SK-N-SH (cell line): Measurements from ENCODE around the gene TUBA4B. TPM values are rescaled to one million over a fixed set of nuclear protein-coding genes. Genes with fewer than 3 reads are reported as not detected.

Source experiments
- CTCF ChIA-PET: fragments of 300-600, 350-600 bp; formaldehyde crosslinking; extraction: SDS; loops from one replicate; lab custom pipeline; 2021; lab: Yijun Ruan, JAX
- POLR2A ChIA-PET: fragments of 350-600 bp; sonication (Branson Sonifier 250); formaldehyde crosslinking; extraction: SDS; loops from one replicate; lab custom pipeline; 2020; ENCODE audit warnings: antibody characterized with exemption, inconsistent platforms; lab: Yijun Ruan, JAX
- DNase-seq: peaks from one replicate; pipeline ENCODE4 v3.0.0; 2012
- H2AFZ ChIP-seq: fragments of 200-600 bp; sonication (generic); 2 replicates; pipeline ENCODE4 v1.8.1; 2016; ENCODE audit warnings: antibody characterized with exemption, mild to moderate bottlenecking, low read depth
- H3F3A ChIP-seq: fragments of 200-600 bp; sonication (generic); replicated peaks from 2 replicates; pipeline ENCODE3; 2016; ENCODE audit warnings: antibody characterized with exemption, mild to moderate bottlenecking; ENCODE audit not compliant: insufficient read depth
- H3K27ac ChIP-seq, 2 experiments: fragments of 200-500 bp in 1 of 2; fragments of 200-600 bp in 1 of 2; sonication (Bioruptor generic) in 1 of 2; sonication (generic), shearing (Covaris generic) in 1 of 2; 2 replicates each; pipeline versions ENCODE4 v1.5.1 to v1.6.1; 2014 to 2016; ENCODE audit warnings: low read depth in 2 of 2, inconsistent platforms in 1 of 2, low read length in 1 of 2, mild to moderate bottlenecking in 1 of 2, mixed read lengths in 1 of 2
- H3K27me3 ChIP-seq: fragments of 200-600 bp; sonication (generic), shearing (Covaris generic); 2 replicates; pipeline ENCODE4 v1.6.1; 2016; ENCODE audit warnings: mixed run types; ENCODE audit not compliant: insufficient read depth
- H3K36me3 ChIP-seq, 2 experiments: fragments of 200-500 bp in 1 of 2; fragments of 200-600 bp in 1 of 2; sonication (Bioruptor generic) in 1 of 2; sonication (generic) in 1 of 2; replicated peaks in 1 of 2; 2 replicates each; pipeline versions ENCODE3 to v1.5.1; 2014 to 2016; ENCODE audit warnings: low read length in 1 of 2, mild to moderate bottlenecking in 1 of 2; ENCODE audit not compliant: insufficient read depth in 2 of 2, control insufficient read depth in 1 of 2
- H3K4me1 ChIP-seq, 2 experiments: fragments of 200-500 bp in 1 of 2; fragments of 200-600 bp in 1 of 2; sonication (Bioruptor generic) in 1 of 2; sonication (generic), shearing (Covaris generic) in 1 of 2; 2 replicates each; pipeline versions ENCODE4 v1.5.1 to v1.6.1; 2014 to 2016; ENCODE audit warnings: low read depth in 1 of 2, low read length in 1 of 2, mixed run types in 1 of 2; ENCODE audit not compliant: insufficient read depth in 2 of 2, control insufficient read depth in 1 of 2
- H3K4me2 ChIP-seq: fragments of 200-600 bp; sonication (generic), shearing (Covaris generic); 2 replicates; pipeline ENCODE4 v1.6.1; 2017; ENCODE audit warnings: mixed run types
- H3K4me3 ChIP-seq, 2 experiments: fragments of 200-500 bp in 1 of 2; fragments of 200-600 bp in 1 of 2; sonication (Bioruptor generic) in 1 of 2; sonication (generic), shearing (Covaris generic) in 1 of 2; 2 replicates each; pipeline versions ENCODE4 v1.5.1 to v1.8.1; 2014 to 2016; ENCODE audit warnings: low read depth in 2 of 2, inconsistent platforms in 1 of 2, low read length in 1 of 2, mild to moderate bottlenecking in 1 of 2, mixed read lengths in 1 of 2, moderate library complexity in 1 of 2
- H3K79me2 ChIP-seq: fragments of 200-600 bp; sonication (generic); 2 replicates; pipeline ENCODE4 v1.8.1; 2017; ENCODE audit warnings: mild to moderate bottlenecking; ENCODE audit not compliant: insufficient read depth
- H3K9ac ChIP-seq: fragments of 200-600 bp; sonication (generic); 2 replicates; pipeline ENCODE4 v1.6.1; 2017; ENCODE audit warnings: mixed run types
- H3K9me2 ChIP-seq: fragments of 200-600 bp; sonication (generic); 2 replicates; pipeline ENCODE4 v1.6.1; 2017; ENCODE audit warnings: mixed run types
- H3K9me3 ChIP-seq: fragments of 200-600 bp; sonication (generic); 2 replicates; pipeline ENCODE4 v1.6.1; 2017; ENCODE audit warnings: mixed run types, mild to moderate bottlenecking, moderate library complexity
- H4K20me1 ChIP-seq: fragments of 200-600 bp; sonication (generic); 2 replicates; pipeline ENCODE4 v1.6.1; 2017; ENCODE audit warnings: mild to moderate bottlenecking, mixed run types; ENCODE audit not compliant: insufficient read depth
- CTCF ChIP-seq: fragments of 200-600 bp; sonication (generic); IDR thresholded peaks from 2 replicates; pipeline ENCODE4 v1.6.1; 2017; ENCODE audit warnings: antibody characterized with exemption, mild to moderate bottlenecking, moderate library complexity
- GATA2 ChIP-seq: sonication (generic); formaldehyde crosslinking; IDR thresholded peaks from 2 replicates; pipeline ENCODE4 v1.5.0; 2020; ENCODE audit warnings: mild to moderate bottlenecking, missing genetic modification reagents
- PBX3 ChIP-seq: IDR thresholded peaks from 2 replicates; pipeline ENCODE4; 2012
- RAD21 ChIP-seq: IDR thresholded peaks from 2 replicates; pipeline ENCODE4 v1.6.1; 2012; ENCODE audit warnings: mild to moderate bottlenecking, low read length
- RXRA ChIP-seq: IDR thresholded peaks from 2 replicates; pipeline ENCODE4 v1.4.0; 2012; ENCODE audit warnings: low read depth, mild to moderate bottlenecking, borderline replicate concordance
- TAF1 ChIP-seq: IDR thresholded peaks from 2 replicates; pipeline ENCODE4 v1.6.1; 2012; ENCODE audit warnings: low read depth, mild to moderate bottlenecking, low read length, moderate library complexity, borderline replicate concordance
- TEAD4 ChIP-seq: IDR thresholded peaks from 2 replicates; pipeline ENCODE4 v1.4.0; 2012; ENCODE audit warnings: mild to moderate bottlenecking, borderline replicate concordance; ENCODE audit not compliant: insufficient read depth
- ZBTB33 ChIP-seq: IDR thresholded peaks from 2 replicates; pipeline ENCODE4 v1.4.0; 2012; ENCODE audit warnings: low read depth, borderline replicate concordance
- WGBS: methylation state at CpG from one replicate; pipeline ENCODE4 v1.1.6; 2017; ENCODE audit warnings: low lambda C conversion rate; 5-methylcytosine and 5-hydroxymethylcytosine counted together
- polyA plus RNA-seq, 3 experiments: library from polyadenylated mRNA; depleted of rRNA; stranded (reverse); fragments of >200 nt; gene quantifications; 2 replicates each; pipeline ENCODE4 v1.2.3, GENCODE V29; 2012

The TUBA4B gene
- polyA plus RNA-seq, 1 of the 3 experiments (the other 2 are of a cell fraction): 0.03 TPM

GRCh38 chr2:219282943-219283581 is 30.0 kb downstream of the TUBA4B start:
- 96% methylated on average over 17 of the region's 17 CpGs for WGBS
- Histone ChIP-seq H2AFZ (no peak overlapping the region), H3K4me2 (no peak overlapping the region), H3K9ac (no peak overlapping the region), H3K27ac (no peak overlapping the region), H3K4me3 (no peak overlapping the region), H3K36me3 (peaks cover 14 to 37% of the 10 kb centered on the region in 2 experiments), H3K27me3 (no peaks in the 10 kb centered on the region), H3K4me1 (peaks cover 14 to 17% of the 10 kb centered on the region in 2 experiments), H4K20me1 (no peaks in the 10 kb centered on the region), H3K9me2 (no peaks in the 10 kb centered on the region), H3F3A (peaks cover 8% of the 10 kb centered on the region), H3K9me3 (no peaks in the 10 kb centered on the region), H3K79me2 (peaks cover 9% of the 10 kb centered on the region; the same call in 1 of the 2 replicates)
- TF ChIP-seq GATA2 (CRISPR knock-in tag) (no peak), TEAD4 (no peak), TAF1 (no peak), RAD21 (no peak), CTCF (no peak), PBX3 (no peak)
- ChIA-PET POLR2A (interaction anchor here (1.9 kb wide), 1 partner anchor 12 kb away, joined by 7 read pairs; no protein-coding TSS in a partner anchor), CTCF (interaction anchor here (1.6 to 15.4 kb wide), 4 partner anchors 9 to 124 kb away, joined by 3 to 312 read pairs (median 38); no protein-coding TSS in a partner anchor)
- DNase-seq: no peak

GRCh38 chr2:219284501-219285372 is 31.7 kb downstream of the TUBA4B start:
- H4K20me1 ChIP-seq: no peaks in the 10 kb centered on the region
- H3K9me3 ChIP-seq: no peaks in the 10 kb centered on the region
- H3K36me3 ChIP-seq: peaks cover 14 to 37% of the 10 kb centered on the region in 2 experiments
- CTCF ChIA-PET: interaction anchor here (0.8 to 15.4 kb wide), 5 partner anchors 7 to 125 kb away, joined by 3 to 312 read pairs (median 6); partner anchors contain the start of gene NHEJ1
- POLR2A ChIA-PET: interaction anchor here (1.0 kb wide), 1 partner anchor 33 kb away, joined by 3 read pairs; no protein-coding TSS in a partner anchor
- H2AFZ ChIP-seq: no peak overlapping the region
- no peak overlapping the region for H3K9ac ChIP-seq
- peaks cover 7% of the 10 kb centered on the region; the same call in 1 of the 2 replicates for H3K79me2 ChIP-seq
- H3K4me1 ChIP-seq: peaks cover 11 to 14% of the 10 kb centered on the region in 2 experiments; a peak in 1 of 4 replicates
- H3K4me2 ChIP-seq: no peak overlapping the region
- TF ChIP-seq CTCF: no peak
- TF ChIP-seq ZBTB33: no peak
- no peak for TF ChIP-seq GATA2 (CRISPR knock-in tag)
- no peak for TF ChIP-seq RXRA
- WGBS: 90% methylated on average over 6 of the region's 16 CpGs
- H3K9me2 ChIP-seq: no peaks in the 10 kb centered on the region
- H3K27ac ChIP-seq: no peak overlapping the region
- peaks cover 7% of the 10 kb centered on the region for H3F3A ChIP-seq
- H3K4me3 ChIP-seq: no peak overlapping the region
- no peak for DNase-seq
- H3K27me3 ChIP-seq: no peaks in the 10 kb centered on the region
